Measurements from ENCODE around the gene CELF5.

- TF ChIP-seq, protein P1, sequence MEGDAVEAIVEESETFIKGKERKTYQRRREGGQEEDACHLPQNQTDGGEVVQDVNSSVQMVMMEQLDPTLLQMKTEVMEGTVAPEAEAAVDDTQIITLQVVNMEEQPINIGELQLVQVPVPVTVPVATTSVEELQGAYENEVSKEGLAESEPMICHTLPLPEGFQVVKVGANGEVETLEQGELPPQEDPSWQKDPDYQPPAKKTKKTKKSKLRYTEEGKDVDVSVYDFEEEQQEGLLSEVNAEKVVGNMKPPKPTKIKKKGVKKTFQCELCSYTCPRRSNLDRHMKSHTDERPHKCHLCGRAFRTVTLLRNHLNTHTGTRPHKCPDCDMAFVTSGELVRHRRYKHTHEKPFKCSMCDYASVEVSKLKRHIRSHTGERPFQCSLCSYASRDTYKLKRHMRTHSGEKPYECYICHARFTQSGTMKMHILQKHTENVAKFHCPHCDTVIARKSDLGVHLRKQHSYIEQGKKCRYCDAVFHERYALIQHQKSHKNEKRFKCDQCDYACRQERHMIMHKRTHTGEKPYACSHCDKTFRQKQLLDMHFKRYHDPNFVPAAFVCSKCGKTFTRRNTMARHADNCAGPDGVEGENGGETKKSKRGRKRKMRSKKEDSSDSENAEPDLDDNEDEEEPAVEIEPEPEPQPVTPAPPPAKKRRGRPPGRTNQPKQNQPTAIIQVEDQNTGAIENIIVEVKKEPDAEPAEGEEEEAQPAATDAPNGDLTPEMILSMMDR (IDR thresholded peaks at IDR 0.05), result no peak
- TF ChIP-seq POLR2A (IDR thresholded peaks at IDR 0.05), result no peak
Observed at GRCh38 chr19:3253270-3253669, 28.8 kb downstream of the CELF5 start.

All from right lobe of liver (tissue), 4 donors.